GM19372 (cell line): ENCODE data around the gene NLN.
"Not testable (repeated sequence)": the region's sequence is repeated elsewhere in the genome, so short reads cannot be mapped to it uniquely, and the experiment has no call there.

Experiments
- ATAC-seq: cut with Tn5 transposase; IDR thresholded peaks from one replicate; pipeline ENCODE4 v1.9.1; 2021; ENCODE audit warnings: mild to moderate bottlenecking, low read depth, moderate library complexity; ENCODE audit not compliant: unreplicated experiment

NLN gene

DNA sequence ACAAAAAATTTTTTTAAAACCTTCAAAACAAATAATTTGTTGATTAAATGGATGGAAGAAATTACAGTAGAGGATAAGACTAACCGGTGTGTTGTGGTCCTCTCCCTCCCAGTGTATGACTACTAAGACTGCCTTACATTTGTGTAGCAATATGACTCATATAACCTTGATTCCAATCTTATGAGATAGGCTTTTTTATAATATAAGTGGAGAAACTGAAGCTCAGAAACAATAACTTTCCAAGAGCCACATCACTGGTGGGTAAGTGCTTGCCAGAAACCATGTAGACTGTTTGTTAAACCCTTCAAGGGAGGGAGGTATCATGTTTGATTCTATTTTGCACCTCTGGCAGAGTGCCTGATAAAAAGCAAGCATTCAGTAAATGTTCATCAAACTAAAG lies 47.5 kb downstream of the NLN start:
- ATAC-seq, result no peak

DNA sequence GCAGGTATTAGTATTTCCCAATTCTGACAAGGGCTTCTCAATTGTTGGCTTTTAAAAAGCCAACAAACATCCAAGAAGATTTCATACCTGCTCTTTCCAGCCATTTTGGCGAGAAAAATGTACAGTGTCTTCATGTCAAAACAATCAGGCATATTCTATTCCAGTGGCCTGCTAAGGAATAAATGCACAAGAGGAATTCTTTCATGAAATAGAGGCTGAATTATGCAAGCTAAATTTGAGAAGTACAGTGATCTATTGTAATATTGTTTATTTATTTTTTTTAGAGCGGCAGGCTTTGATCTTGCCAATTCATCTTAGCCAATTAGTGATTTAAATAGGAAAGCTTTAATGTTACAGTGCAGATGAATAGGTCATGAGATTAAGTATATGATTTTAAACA lies 49.3 kb downstream of the NLN start:
- no peak for ATAC-seq

DNA sequence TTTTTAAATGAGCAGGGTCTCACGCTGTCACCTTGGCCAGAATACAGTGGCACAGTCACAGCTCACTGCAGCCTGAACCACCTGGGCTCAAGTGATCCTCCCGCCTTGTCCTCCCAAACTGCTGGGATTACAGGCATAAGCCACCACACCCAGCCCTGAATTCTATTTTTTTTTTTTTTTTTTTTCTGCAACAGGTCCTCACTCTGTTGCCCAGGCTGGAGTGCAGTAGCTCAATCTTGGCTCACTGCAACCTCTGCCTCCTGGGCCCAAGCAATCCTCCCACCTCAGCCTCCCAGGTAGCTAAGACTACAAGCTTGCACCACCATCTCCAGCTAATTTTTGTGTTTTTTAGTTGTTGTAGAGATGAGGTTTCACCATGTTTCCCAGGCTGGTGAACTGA lies 51.0 kb downstream of the NLN start:
- ATAC-seq, result not testable (repeated sequence)

DNA sequence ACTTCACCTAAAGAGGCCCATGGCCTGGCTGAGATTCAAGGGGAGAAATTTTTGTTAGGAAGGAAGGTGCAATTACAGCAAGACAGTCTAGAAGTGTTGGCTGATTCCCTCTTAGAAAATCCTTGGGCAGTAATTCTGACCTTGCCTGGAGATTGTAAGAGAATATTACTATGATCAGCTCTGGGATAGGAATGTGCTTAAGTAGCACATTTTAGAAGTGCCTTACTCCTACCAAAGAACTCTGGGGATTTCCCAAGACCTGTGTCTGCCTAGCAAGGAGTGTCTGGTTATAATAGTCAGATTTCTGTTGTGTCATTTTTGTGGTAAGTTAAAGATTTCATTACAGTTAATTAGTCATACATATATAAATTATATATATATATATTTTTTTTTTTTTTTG lies 52.3 kb downstream of the NLN start:
- ATAC-seq, result no peak

DNA sequence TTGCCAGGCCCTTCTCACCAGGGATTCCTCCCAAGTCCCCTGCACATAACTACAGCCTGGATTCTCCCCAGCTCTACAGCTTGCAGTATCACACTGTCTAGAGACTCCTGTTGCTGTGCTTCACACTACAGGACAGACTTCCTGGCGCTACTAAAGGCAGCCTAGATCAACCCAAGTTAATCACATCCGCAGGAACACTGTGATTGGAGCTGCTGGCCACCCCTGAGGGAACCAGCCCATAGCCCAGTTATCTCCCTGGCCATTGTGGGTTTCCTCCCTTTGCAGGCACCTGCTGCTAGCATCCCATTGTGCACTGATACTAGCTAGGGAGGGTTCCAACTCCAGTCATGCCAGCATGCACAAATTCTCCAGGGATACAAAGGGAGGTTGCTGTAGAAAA lies 53.5 kb downstream of the NLN start:
- ATAC-seq, result no peak

DNA sequence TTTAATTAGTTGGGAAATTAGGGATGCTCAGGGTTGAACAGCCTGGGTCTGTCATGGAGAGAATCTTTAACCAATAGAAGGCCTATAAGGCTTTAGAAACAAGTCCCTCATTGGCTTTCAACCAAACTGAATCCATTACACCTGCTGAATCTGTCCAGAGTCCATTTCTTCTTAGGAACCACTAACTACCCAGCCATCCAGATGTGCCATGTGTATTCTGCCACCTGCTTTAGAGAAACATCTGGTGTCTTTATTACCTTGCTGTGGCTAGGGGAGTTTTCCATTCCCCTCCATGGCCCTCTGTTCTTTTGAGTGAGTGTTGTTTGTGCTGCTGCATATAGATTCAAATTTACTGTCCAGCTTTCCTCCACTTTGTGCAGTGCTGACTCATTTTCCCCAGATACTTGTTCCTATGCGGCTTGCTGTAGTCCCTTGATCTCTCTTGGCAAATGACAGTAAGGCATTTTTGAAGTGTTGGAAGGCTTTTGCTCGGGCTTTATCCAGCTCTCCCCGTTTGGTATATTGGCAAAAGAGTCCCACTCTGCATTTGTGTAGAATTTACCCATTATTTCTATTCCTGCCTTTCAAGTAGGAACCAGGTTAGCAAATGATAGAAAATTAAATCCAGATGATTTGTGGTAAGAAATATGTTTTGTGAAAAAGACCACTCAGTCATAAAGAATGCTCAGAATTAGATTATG lies 54.6 kb downstream of the NLN start:
- no peak for ATAC-seq

DNA sequence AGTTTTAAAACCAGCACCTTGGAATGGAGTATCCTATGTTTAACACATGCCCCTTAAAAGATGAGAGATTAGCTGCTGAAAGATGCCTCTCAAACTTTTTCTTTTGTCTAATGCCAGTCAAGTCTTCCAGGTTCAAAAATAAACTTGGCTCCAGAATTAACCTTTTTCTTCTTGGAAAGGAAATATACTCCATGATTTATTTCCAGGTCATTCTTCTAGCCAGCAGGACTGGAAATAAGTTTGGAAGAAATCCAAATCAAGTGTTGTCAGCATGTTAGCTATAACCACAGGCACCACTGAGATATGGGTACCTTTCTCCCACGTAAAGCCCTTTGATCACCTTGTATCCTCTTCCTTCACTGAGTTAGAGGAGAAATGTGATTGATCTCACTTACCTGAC lies 56.1 kb downstream of the NLN start:
- no peak for ATAC-seq

DNA sequence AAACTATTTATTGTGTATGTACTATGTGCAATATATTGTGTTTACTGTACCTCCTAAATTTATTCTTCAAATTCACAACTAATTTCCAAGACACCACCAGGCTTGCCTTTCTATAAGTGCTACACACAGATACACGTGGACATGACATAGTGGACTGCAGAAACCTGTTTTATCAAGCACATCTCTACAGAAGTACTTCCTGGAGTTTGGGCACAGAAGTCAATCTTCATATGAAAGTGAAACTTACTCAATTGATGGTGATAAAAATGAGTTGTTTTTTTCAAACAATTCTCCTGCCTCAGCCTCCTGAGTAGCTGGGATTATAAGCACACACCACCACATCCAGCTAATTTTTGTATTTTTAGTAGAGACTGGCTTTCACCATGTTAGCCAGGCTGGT lies 57.6 kb downstream of the NLN start:
- peak; percentile 84 for ATAC-seq

DNA sequence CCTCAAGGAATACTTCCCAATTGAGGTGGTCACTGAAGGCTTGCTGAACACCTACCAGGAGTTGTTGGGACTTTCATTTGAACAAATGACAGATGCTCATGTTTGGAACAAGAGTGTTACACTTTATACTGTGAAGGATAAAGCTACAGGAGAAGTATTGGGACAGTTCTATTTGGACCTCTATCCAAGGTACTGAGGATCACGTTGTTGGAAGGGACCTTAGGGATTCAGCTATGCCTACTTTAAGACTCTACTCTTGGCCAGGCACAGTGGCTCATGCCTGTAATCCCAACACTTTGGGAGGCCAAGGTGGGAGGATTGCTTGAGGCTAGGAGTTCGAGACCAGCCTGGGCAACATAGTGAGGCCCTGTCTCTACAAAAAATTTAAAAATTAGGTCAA lies 66.3 kb downstream of the NLN start:
- not testable (repeated sequence) for ATAC-seq

DNA sequence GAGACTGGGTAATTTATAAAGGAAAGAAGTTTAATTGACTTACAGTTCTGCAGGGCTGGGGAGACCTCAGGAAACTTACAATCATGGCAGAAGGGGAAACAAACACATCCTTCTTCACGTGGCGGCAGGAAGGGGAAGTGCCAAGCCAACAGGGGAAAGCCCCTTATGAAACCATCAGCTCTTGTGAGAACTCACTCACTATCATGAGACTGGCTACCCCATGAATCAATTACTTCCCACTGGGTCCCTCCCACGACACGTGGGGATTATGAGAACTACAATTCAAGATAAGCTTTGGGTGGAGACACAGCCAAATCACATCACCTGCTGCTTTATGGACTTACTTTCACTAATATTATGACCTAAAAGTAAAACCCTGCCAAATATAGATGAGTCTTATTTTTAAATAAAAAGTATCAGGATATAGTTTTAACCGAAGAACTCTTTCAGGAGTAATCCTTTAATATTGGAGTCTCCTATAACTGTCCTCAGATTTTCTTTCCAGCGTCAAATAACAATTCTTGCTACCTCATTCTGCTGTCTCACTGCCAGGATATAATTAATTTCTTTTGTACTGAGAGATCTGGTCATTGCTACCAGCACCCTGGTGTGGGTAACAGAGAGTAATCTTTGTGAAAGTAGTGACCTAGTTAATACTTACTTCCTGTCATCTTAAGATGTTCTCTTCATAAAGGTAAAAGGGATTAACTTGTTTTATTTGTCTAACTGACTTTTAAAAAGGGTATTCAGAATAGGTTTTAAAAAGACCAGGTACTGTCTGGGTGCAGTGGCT lies 68.6 kb downstream of the NLN start:
- no peak for ATAC-seq

DNA sequence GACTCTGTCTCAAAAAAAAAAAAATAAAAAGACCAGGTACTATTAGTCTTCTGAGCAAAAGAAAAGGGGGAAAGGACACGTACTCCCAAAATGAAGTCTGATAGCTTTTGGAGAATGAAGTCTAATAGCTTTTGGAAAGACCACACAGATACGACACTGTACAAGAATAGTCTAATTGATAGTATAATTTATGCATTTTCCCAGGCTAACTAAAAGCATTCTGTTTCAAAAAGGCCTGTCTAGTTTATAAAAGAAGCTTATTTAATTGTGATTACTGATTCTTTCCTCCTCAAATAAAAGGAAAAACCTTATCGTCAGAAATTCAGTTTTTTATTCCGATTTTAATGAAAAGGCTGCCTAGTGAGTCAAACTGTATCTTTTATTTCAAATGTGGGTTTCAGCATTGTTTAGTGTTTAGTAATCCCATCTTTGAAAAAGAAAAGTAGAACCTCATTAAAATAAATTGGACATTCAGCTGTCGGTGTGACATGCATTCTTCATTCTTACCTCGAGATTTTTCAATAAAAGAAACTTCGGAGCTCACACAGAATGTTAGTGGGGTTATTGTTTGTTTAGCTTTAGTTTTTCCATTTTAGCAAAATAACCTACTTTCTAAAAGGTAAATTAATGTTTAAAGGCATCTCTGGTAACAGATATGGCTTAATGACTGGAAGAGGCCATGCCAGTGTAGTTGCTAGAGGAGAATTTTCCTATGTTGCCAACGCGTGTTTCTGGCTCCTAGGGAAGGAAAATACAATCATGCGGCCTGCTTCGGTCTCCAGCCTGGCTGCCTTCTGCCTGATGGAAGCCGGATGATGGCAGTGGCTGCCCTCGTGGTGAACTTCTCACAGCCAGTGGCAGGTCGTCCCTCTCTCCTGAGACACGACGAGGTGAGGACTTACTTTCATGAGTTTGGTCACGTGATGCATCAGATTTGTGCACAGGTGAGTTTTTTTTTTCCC lies 70.0 kb downstream of the NLN start:
- ATAC-seq, result no peak

DNA sequence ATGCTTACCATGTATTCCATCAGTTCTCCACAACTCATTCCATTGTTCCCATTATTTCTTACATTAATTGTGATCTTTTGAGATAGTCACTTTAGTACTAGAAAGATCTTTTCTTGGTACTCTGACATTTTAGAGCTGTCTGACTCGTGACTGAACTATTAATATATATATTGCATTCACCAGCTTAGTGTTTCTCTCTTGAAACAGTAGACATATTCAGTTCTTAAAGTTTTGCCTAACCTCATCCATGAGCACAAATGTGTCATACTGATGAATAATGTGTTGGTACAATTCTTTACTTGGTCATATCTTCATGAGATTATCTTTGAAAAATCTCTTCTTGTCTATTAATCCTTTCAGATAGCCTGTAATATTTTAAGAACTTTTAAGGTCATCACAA lies 74.3 kb downstream of the NLN start:
- no peak for ATAC-seq

DNA sequence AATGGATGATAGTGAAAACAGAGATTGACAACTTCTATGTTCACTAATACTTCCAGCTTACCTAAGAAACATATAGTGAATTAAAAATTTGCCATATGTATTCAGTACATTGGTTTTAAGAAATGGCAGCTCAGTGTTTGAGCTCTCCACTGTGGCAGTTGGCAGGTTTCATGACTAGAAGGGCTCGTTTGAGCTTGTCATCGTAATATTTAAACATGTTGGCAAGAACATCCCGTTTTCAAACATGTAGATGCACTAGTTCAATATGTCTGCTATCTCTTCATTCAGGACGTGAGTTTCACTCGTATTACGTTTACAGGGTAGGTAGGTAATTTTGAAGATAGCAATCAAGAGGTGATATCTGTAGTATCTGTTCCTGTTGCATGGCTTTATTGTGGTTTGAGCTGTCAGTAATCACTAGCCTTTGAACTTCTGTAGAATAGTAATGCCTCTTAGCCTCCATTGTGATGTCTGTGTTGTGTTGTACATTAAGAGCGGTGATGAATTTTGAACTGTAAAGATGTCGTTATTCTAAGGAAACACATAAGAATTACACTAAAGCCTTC lies 74.8 kb downstream of the NLN start:
- ATAC-seq, result no peak

DNA sequence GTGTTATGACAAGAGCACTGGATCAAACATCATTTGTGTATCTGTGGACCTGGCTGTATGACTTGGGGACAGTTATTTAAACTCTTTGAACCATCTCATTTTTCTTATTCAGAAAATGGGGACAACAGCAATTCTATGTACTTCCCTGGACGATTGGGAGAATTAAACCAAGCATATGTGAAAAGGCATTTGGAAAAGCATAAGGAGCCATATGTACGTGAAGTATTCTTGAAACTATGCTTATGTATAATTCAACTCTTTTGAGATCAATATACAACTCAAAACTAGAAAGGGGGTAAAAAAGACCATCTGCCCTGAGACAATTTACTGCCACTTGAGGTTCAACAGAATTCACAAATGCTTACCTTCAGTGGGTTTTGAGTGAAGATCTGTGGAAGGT lies 75.5 kb downstream of the NLN start:
- ATAC-seq, result no peak

DNA sequence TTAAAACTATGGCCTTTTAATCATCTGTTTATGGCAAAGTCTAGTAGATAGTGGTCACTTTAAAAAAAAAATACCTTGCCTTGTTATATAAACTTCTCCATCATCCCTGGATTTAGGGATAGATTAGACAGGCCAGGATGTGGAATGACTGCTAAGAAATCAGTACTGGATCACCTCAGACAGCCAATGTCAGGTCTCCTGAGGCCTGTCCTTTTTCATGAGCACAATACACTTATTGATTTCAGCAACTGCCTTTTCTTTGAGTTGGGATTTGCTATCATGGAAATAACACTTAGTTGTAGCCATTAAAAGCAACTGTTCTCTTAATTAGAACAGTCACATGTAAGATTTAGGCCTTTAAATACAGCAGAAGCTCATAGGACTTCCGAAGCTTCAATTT lies 77.9 kb downstream of the NLN start:
- no peak for ATAC-seq

DNA sequence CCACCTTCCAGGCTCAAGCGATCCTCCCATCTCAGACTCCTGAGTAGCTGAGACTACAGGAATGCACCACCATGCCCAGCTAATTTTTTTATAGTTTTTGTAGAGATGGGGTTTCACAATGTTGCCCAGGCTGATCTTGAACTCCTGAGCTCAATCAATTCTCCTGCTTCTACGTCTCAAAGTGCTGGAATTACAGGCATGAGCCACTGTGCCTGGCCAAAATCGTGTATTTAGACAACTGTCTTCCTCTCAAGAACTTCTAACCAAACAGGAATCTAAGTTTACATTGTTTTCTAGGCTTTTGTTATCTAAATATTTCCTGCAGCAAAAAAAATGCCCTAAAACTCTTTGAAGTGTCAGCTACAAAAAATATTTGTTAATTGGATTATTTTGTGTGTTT lies 78.8 kb downstream of the NLN start:
- no peak for ATAC-seq

DNA sequence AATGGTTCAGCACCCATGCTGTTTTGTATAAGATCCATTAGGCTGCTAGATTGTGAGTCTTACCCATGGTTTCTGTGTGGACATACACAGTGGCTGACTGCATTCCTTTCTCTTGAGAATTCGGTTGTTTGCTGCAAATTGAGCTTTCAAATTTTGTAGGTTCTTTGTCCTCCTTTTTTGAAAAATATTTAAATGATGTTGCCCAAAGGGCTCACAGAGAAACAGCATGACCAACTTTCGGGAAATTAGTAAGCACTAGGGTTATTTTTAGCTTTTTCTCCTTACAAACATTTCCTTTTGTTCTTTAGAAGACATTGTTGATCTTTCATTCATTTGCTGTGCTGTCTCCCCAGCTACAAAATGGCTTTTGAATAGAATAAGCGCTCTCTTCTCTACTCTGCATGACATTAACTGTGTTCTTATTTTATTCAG lies 79.4 kb downstream of the NLN start:
- no peak for ATAC-seq

DNA sequence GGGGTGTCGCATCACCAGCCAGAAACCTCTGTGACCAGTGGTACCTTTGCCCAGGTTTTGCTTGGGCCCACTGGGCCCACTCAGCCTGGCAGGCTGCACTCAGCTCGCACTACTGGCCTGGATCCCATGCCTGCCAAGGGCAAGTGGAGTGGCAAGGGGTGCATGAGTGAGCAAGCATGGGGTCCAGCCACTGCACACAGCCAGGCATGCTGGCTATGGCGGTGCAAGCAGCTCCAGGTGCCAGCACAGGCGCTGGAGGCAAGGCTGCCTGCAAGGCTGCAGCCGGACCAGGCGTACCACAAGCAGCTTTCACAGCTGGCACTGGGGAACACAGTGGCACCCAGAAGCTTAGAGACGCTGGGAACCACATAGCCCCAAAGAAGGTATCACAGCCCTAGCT lies 80.1 kb downstream of the NLN start:
- no peak for ATAC-seq

DNA sequence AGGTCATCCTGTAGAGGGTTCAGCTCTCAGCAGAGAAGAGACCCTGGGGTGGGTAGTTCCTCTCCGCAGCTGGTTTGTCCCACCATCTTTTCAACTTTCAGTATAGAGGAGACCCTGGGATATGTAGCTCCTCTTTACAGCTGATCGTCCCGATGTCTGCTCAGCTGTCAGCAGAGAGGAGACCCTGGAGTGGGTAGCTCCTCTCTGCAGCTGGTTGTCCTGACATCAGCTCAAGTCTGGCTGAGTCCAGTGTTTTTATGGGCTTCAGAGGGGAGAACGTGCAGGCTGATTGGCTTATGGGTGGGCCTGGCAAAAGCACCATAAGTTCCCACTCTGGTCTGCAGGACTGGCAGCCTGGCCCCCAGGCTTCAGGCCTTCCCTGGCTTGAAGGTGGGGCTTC lies 80.8 kb downstream of the NLN start:
- no peak for ATAC-seq

DNA sequence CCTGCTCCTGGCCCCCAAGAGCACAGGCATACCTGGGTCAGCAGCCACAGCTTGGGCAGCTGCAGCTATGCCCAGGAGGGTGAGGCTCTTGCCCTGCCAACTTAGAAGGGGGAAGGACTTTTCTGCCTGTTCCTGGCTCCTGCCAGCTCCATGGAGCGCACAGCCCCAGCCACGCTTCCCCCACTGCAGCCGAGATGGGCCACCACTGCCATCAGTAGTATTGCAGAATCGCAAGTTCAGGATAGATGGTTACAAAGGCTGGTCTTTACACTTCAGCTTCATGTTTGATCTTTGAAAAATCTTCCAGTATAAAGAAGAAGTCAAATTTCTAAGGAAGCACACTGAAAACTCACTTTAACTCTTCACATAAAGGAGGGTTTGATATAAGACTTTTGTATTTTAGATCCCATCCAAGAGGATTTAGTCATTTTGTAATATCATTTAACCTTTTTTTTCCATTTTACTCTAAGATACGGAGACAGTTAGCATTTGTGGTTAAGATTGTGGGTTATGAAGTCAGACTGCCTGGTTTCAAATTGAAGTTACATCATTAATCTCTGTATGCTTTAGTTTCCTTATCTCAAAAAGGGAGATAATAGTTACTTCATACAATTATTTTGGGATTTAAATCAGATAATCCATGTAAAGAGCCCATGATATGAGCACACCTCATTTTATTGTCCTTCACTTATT lies 81.8 kb downstream of the NLN start:
- no peak for ATAC-seq
